ENCODE measurements around the gene FOXP1.
A peak's percentile ranks its signal among the peaks of the same experiment; 100 is the strongest.

The FOXP1 gene

DNA sequence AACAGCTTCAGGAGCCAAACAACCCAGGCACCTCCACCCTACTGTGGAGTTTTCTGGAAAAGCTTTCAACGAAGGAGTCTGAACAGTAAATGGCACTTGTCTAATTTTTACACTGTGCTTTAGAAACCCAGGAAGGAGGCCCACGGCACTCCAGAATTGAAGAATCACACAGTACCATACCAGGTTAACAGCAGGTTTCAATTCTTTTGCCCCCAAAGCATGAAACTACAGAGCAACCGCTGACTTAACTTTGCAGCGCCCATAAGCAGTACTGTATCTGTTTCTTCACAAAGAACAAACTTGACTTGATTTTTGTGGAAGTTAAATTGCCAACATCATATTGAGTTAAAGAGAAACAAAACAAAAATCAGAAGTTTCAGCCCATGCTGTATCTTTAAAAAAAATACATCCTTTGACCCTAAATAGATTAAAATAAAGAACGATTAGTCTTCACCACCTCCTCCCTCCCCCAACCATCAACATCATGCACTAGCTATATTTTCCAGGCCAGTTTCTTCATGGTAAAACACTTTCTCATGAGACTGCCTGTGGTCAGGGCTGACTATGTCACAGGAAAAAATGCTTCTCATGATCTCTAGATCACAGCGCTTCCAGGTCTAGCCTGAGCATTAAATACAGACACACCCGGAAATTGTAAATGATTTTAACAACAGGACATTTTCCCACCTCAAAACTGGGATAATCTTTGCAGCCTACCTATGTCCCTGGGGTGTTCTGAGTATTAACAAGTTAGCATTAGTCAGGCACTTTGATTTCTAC is 456.3 kb downstream of the FOXP1 start:
- peak; percentile 54 for DNase-seq (ENCODE audit: low spot score)

DNA sequence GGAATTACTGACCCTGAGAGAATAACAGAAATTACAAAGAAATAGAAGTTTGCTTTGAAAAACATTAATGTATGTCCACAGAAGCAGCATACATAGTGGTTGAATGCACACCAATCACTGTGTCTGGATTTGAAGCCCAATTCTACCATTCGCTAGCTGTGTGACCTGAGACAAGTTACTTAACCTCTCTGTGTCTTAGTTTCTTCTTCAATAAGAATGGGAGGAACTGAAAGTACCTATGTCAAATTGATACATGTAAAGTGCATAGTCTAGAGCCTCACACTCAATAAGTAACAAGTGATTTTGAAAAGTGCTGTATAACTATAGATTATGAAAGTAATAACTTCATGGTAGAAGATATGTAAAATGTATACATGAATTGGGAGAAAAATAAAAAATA is 457.8 kb downstream of the FOXP1 start:
- no peak for DNase-seq (ENCODE audit: low spot score)

DNA sequence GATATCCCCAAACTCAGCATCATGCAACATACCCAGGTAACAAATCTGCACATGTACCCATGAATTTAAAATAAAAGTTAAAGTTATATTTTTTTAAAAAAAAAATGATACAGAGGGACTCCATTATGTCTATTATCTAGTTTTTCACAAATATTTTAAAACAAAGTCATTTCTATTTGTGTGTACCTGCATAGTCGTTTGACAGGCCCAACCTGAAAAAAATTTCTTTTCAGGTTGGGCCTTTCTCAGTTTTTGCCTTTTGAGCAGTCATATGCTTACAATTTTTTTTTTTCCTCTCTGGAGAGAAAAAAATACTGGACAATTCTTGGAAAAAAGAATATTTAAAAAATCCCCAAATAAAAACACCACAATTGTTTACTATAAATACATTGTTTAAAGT is 459.5 kb downstream of the FOXP1 start:
- no peak for DNase-seq (ENCODE audit: low spot score)

DNA sequence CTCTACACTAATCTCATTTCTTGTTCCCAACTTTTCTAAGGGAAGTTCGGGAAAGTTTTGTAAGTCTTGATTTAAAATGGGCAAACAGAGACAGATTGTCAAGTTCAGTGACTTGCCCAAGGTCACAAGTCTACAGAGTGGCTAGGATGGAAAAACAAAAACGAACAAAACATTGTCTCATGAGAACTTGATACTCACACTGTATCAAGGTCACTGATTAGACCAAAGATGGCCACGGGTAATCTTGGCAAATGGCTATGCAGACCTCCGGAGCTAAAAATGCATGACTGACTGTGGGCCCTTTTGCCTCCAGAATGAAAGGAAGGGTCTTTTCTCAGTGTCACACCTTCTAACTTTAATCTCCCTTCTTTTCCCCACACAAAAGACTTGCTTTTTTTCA is 460.9 kb downstream of the FOXP1 start:
- DNase-seq (ENCODE audit: low spot score) = no peak

DNA sequence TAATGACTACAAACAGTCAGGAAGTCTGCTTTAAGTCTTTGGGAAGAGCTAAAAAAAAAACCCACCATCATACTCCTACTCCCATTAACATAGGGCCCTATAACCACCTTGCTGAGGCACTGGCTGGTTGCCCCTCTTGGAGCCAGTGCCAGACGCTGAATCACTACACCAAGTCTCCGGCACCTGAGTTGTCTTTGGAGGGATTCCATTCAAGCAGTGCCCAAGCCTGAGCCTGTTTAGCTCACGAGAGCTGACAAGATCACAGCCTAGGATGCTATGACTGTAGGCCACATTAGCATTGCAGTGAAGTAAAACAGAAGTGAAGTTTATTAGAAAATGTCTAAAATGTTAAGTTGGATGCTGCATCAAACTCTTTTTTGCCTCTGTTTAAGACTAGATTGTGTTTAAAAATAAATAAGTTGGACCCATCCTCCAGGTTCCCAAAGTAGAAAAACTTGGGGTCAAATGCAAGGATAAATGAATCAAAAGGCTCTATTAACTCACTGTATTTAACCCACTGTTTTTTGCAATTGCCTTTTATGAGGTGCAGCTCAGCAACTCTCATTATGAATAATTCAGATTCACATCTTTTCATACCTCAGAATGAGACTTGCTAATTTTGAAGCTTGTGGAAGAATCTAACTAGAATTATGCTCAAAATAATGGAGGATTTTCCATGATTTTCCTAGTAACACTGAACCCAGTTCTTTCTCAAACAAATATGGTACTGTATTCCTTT is 461.9 kb downstream of the FOXP1 start:
- DNase-seq (ENCODE audit: low spot score) = no peak

DNA sequence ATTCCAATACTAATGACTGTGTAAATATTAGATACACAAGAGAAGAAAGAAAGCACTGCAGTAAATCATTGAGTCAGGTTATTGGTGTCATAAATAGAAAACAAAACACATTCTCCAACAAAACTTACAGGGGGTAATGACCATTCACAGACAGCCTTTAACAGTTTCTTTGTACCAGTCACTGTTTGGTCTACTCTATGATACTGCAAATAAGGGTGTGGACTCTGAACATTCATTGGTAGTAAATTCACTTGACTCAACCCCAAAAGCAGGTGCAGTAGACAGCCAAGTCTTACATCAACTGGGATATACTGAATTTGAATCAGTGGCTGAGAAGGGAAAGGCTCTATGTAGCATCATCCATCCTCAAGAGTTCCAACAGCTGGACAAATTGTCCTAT is 463.5 kb downstream of the FOXP1 start:
- no peak for DNase-seq (ENCODE audit: low spot score)

DNA sequence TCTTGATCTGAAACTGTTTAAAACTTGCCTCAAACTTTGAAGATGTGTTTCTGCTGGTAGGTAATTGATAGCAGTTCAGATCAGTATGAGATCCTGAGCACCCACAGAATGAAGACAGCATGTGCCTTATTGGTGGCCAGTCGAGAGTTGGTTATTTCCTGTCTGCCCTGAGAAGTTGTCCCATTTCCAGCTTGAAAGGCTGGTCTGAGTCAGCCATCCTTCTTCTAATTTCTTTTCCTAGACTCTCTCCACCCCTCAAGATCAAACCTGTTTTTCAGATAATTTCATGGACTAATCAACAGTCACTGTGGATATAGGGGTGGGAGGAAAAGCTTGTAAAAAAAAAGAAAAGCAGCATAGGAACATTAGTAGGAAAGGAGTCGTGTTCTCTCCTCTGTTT is 464.4 kb downstream of the FOXP1 start:
- DNase-seq (ENCODE audit: low spot score) = no peak

DNA sequence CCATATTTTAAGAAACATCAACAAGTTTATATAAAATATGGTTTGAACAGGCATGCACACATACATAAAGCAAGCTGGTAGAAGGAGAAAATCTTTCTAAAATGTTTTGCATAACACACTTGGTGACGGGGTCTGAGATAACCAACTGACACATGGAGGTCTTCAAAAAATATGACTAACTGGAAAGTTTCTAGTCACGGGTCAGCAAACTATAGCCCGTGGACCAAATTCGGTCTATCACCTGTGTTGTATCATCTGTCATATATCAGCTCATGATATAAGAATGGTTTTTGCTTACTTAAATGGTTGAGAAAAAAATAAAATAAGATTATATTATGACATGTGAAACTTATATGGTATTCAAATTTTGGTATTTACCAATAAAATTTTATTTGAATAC is 465.1 kb downstream of the FOXP1 start:
- no peak for DNase-seq (ENCODE audit: low spot score)

DNA sequence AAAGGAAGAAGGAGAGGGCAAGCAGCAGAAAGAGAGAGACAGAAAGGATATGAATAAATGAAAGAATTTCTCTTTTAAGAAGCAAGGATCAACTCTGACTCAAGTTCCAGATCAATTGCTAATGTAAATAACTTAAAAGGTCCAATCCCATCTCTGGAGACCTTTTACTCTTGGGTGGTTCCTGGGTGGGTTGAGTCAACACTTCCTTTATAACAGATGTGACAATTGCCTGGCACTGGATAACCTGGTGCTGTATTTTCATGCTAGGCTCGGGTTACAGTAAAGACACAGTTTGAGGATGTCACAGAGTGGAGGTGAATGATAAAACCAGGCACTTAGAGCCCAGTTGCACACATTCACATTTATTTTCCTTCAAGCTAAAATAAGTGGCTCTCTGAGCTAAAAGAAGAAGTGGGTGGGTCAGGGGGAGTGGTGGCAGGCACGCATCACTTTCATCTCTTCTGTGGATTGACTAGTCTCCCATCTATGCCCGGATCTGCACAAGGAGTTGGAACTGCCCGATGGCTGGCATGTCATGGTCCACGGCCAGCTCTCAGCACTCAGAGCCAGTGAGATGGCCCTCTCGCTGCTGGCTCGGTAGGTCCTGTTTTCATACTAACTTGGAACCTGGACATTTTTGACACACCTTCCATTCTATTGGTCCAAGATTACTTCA is 465.8 kb downstream of the FOXP1 start:
- no peak for DNase-seq (ENCODE audit: low spot score)

DNA sequence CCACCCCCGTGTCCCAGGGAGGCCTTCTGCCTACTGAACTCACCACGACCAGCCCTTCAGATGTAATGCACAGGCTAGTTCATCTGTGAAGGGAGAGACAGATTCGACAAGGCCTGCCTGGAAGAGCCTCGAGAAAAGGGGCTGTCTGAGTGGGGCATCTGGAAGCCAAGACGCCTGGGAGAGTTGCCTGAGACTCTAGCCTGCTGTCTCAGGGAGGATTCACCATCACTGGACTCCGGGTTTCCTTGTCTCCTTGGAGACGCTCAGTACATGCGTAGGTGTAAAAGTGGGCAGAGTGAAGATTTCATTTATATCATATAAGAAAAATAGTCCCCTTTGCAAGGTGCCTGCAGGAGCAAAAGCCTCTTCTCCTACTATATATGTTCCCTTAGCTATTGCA is 468.9 kb downstream of the FOXP1 start:
- DNase-seq (ENCODE audit: low spot score) = no peak

DNA sequence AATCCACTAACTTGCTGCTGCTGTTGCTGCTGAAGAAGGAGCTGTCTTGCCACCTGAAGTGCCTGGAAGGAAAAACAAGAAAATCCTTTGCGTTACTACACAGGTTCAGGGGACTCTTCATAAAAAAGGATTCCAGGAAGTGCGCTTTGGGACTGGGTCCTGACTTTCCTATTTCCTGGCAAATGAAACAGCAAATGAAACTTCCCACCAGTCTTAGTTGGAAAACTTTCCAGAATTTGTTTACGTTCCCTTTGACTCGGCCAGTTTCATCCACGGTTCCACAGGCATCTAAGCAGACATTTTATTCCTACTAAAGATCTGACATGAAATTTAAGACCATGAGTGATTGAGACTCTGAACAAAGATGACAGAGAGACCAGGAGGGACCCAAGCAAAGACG is 471.0 kb downstream of the FOXP1 start:
- DNase-seq (ENCODE audit: low spot score) = no peak

DNA sequence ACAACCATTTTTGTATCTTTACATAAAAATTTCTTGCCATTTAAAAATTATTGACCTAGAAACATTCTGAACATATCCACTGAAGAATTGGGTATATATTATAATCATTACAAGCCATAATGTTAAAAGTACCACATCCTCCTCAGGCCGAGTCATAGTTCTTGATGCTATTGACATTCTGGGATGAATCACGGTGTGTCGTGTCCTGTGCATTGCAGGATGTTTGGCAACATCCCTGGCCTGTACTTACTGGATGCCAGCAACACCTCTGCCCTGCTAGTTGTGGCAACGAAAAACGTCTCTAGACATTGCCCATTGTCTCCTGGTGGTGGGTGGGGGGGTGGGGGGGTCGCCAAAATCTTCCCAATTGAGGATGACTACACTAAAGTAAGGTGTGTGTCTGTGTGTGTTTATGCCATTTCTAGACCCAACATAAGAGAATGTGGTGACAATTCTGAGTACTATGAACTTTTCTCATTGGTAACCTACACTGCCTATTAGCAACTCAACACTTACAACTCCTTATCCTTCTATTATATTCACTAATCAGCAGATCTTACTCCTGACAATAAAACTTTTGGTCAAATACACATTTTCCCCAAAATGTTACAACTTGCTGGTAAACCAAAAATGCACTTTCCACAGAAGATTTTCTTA is 471.6 kb downstream of the FOXP1 start:
- no peak for DNase-seq (ENCODE audit: low spot score)

DNA sequence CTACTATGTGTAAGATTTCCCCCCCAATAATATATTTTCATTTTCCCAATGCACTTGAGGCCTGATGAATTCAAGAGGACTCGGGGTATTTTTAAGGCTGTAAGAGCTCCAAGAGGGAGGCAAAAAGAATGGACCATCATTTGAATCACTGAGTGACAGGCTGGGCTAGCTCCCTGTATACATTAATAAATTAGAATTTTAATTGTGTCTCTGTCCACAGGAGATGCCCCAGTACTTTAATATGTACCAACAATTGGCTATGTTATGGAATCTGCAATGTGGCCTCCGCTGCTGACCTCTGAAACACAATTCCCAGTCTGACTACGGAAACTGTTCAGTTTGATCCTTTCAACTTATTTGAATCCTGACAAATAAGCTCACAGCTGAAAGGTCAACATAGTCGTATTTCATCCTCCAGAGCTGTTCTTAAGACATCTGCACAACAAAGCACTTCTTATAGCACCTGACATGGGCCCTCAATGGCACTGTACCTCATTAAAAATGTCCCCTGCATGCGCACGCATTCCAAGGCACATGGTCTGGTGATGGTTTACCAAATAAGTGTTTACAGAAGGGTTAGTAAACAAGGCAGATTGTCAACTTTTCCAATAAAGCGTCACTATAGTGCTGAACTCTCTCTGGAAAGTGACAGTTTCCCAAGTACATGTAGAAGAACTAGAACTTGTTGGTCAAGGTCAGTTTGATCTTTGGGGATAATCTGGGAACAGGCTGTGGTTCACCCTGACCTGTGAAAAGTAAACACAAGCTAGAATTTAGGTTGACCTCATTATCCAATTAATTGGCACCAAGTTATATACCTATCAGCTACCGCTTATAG is 472.9 kb downstream of the FOXP1 start:
- DNase-seq (ENCODE audit: low spot score) = no peak

DNA sequence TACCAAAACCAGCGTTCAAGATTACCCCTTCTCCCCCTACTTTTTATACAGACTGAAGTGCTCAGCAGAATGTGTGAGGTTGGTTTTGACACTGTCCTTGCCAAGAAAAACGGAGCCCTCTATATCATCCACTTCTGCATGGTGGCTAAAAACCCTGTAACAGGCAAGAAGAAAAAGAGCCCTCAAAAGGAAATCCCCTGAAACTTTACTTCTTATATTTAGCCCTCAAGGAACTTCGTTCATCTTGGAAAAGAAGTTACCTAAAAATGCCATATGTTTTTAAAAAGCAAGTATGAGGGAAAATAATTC is 473.6 kb downstream of the FOXP1 start:
- DNase-seq (ENCODE audit: low spot score) = no peak

DNA sequence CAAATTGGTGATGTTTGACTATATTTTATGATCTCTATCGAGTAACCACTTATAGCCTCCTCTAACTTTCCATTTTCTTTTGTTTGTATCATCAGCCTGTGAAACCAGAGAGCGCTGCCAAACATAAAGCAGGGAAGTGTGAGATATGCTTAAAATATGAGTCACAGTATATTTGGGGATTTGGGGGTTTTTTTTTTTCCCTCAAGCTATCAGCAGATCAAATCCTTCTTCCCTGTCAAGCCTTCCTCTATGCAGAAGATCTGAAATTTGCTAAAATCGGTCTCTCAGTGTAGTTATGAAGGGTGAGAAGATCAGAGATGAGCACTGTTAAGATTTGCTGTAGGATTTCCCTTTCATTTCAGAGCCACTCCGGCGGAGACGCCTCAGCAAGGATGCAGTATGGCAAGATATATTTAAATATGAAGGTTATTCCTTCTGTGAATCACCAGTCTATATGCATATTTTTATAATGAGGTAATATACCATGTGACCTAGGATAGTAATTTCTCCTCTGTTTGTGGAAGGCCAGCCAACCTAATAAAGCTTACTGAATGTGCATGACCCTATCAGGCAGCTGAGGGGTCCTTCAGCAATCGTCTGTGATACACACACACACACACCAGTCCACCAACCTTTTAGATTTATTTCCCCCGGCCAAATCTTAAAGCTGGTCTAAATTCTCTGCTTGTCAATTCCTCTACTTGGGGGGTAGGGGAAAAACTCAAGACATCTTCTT is 474.1 kb downstream of the FOXP1 start:
- no peak for DNase-seq (ENCODE audit: low spot score)

DNA sequence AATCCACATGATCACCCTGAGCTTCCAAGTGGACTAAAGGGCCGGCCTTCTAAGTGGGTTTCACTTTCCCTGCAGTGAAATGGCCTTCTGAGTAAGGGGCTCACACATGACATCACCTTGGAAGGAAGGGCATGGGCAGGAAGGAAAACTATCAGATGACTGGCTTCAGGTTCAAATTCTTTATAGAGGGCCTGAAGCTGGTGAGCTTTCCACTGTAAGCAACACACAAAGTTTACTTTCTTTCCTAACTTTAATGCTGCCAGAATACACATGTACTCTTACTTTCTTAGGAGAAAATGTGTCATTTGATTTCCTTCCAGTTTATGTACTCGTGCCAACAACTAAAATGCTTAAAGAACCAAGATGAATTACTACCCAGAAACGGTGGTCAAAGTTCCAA is 475.6 kb downstream of the FOXP1 start:
- DNase-seq (ENCODE audit: low spot score) = no peak

DNA sequence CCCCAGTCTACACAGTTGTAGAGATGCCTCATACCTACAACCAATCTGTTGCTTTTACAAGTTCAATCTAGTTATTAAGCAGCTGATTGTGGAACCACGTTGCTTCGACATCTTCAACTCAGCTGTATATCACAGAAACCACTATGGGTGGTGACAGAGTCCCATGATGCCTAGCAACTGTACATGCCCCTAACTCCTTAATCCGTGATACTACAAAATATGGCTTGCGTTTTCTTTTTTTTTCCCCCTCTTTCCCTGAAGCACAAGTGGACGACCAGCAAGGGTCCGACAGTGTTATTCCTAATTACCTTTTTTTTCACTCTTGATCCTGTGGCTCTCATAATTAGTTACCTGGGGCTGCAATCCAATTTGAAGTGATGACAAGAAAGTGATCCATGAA is 478.6 kb downstream of the FOXP1 start:
- DNase-seq (ENCODE audit: low spot score) = no peak

DNA sequence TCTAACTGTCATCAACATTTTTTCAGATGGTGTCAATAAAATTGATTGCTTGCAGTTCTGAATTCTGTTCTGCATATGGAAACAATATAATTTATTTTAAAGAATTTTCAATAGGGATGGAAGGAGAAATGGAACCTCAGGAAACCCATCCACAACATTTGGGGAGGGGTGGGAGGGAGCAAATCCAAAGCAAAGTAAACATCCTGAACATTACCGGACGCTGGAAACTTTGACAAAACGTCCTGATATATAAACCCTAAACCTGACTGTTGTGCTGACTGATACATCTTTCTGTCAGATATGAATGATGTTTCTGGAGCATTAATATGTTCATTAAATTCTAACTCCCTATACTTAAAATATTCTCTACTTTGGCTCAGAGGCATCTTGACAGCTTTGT is 479.0 kb downstream of the FOXP1 start:
- DNase-seq (ENCODE audit: low spot score) = no peak

DNA sequence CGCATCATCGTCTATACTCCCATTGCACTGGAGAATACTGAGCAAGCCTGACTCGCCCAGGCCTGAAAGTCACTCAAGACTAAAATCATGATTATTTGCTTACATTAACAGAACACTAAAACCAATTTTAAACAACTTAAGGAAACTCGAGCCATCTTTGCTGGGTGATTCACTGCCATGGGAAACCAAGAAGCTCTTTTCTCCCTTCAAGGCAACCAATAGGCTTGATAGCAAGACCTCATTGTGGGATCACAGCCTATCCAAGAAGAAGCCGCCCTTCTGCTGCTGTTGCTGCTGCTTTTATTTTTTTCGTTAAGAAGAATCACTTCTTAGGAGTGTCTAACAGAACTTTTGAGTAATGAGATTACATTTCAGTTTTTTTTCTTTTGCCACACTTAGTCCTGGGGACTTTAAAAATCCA is 479.4 kb downstream of the FOXP1 start:
- no peak for DNase-seq (ENCODE audit: low spot score)

DNA sequence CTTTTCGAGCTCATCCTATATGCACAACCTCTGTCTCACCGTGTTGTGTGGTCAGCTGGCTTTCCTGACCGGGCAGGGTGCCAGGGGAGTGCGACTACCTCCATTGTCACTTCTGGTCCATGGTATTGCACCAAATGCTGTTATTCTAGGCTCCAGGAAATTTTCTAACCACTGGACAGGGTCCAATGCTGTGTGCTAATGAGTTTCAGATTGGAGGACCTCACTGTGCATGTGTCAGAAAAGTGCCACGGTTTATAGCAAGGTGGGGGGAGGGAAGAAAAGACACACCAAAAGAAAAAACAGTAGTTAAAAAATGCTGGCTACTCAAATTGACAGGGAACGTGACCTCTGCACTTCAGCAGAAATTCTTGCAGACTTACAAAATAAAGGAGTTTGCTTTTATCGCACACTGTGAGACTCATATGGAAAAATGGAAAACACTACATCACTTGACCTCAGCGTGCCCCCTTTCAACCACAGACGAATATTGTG is 480.1 kb downstream of the FOXP1 start:
- DNase-seq (ENCODE audit: low spot score) = no peak

Measured in CD4-positive, alpha-beta T cell treated with Interleukin-15 for 4 hours (primary cell).